ENCODE measurements around the gene SEMA3F.

- TF ChIP-seq CTCF (IDR thresholded peaks at IDR 0.05; ENCODE audit: poor library complexity): no peak
- no peak for TF ChIP-seq EZH2 (IDR thresholded peaks at IDR 0.05; ENCODE audit: borderline replicate concordance)
- no peak for TF ChIP-seq EZH2phosphoT487 (IDR thresholded peaks at IDR 0.05; ENCODE audit: low read depth, severe bottlenecking, unreplicated experiment)
These were observed 7.7 kb upstream of the SEMA3F start for GRCh38 chr3:50147447-50147846.
